PC-9 (cell line): ENCODE results near the gene CYP27B1.

Experiments used
- EZH2 ChIP-seq: fragments of 200-600 bp; sonication (generic); IDR thresholded peaks from 2 replicates; pipeline ENCODE4 v1.8.0; 2017; ENCODE audit warnings: antibody characterized with exemption, low read depth
- TF ChIP-seq, protein P1 (sequence below): fragments of 200-600 bp; sonication (generic); conservative IDR thresholded peaks from 2 replicates; pipeline ENCODE4 v1.6.1; 2017; ENCODE audit warnings: mixed run types, antibody characterized with exemption, mild to moderate bottlenecking, moderate library complexity

DNA sequence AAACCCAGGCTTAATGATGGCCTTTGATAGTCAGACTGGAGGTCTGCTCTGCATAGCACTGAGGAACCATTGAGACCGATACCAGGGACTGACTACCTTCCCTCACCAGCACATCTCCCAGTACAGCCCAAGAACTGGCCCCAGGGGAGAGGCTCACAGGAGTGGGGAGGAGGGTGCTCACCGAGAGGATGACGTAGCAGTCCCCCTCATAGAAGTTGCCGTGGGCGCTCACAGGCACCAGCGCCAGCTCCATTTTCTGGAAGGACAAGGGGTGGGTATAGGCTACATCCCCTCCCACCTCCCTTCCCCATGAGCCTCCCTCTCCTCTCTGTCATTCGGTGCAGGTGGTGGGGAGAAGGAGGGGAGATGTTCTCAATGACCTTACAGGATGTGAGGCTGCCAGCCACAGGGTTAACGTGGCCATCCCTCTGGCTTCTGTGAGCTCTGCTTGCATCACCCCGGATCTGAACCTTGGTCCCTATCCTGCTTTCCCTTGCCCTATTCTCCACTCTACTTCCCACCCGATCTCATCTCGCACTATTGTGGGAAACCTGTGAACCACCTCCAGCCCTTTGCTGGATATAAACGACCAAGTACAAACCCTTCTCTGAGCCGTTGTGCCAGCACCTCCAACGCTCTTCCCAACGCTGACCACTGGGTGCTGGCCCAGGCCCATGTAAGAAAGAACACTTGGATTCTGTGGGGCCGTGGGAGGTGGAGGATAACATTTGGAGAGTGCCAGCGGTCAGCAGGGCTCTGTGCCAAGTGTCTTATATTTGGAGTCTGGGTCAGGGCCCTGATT, 47.3 kb upstream of the CYP27B1 start:
- TF ChIP-seq, protein P1, sequence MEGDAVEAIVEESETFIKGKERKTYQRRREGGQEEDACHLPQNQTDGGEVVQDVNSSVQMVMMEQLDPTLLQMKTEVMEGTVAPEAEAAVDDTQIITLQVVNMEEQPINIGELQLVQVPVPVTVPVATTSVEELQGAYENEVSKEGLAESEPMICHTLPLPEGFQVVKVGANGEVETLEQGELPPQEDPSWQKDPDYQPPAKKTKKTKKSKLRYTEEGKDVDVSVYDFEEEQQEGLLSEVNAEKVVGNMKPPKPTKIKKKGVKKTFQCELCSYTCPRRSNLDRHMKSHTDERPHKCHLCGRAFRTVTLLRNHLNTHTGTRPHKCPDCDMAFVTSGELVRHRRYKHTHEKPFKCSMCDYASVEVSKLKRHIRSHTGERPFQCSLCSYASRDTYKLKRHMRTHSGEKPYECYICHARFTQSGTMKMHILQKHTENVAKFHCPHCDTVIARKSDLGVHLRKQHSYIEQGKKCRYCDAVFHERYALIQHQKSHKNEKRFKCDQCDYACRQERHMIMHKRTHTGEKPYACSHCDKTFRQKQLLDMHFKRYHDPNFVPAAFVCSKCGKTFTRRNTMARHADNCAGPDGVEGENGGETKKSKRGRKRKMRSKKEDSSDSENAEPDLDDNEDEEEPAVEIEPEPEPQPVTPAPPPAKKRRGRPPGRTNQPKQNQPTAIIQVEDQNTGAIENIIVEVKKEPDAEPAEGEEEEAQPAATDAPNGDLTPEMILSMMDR = no peak
- TF ChIP-seq EZH2 = no peak
